Endothelial cell of umbilical vein (primary cell): ENCODE data around the gene STX12. TPM values are rescaled to one million over a fixed set of nuclear protein-coding genes. Genes with fewer than 3 reads are reported as not detected.

Source experiments
- BruUV-seq: library from RNA; stranded (reverse); fragments of 400-500 nt; replicated peaks from 2 replicates; lab custom pipeline; 2021; lab: Mats Ljungman, UMichigan
- CTCF ChIA-PET: fragments of 300-600, 350-600 bp; sonication (Branson Sonifier 250); formaldehyde crosslinking; loops from one replicate; lab custom pipeline; 2021; ENCODE audit warnings: antibody characterized with exemption, inconsistent platforms; lab: Charles Lee
- POLR2A ChIA-PET: fragments of 300-600, 350-600 bp; sonication (Branson Sonifier 250); formaldehyde crosslinking; loops from one replicate; lab custom pipeline; 2021; ENCODE audit warnings: antibody characterized with exemption, inconsistent platforms; lab: Charles Lee
- DNase-seq: peaks from one replicate; pipeline ENCODE4 v3.0.0-alpha.2; 2011; ENCODE audit warnings: low read depth, low spot score
- FAIRE-seq: peaks from 2 replicates; lab custom pipeline; 2011; peaks lifted over from hg19 to GRCh38; lab: Jason Lieb, UNC
- H2AFZ ChIP-seq: 2 replicates; pipeline ENCODE4 v1.6.0; 2012; ENCODE audit warnings: low read depth, low read length, control low read depth, inconsistent platforms
- H3K27ac ChIP-seq: 2 replicates; pipeline ENCODE4 v1.5.1; 2011; ENCODE audit warnings: low read depth, mild to moderate bottlenecking, control low read depth, low read length, moderate library complexity; ENCODE audit not compliant: insufficient read depth
- H3K27me3 ChIP-seq, 2 experiments: 2 replicates each; pipeline versions ENCODE4 v1.6.0 to v1.6.1; 2011; ENCODE audit warnings: low read length in 2 of 2, mixed read lengths in 1 of 2; ENCODE audit not compliant: control insufficient read depth in 2 of 2, insufficient read depth in 2 of 2
- H3K36me3 ChIP-seq, 2 experiments: 2 replicates in 1 of 2; 3 replicates in 1 of 2; pipeline ENCODE4 v1.5.1; 2011; ENCODE audit warnings: low read length in 2 of 2, mild to moderate bottlenecking in 1 of 2, moderate library complexity in 1 of 2; ENCODE audit not compliant: control insufficient read depth in 2 of 2, insufficient read depth in 2 of 2; ENCODE audit errors: extremely low read depth in 1 of 2
- H3K4me1 ChIP-seq: 3 replicates; pipeline ENCODE4 v1.5.1; 2011; ENCODE audit warnings: mild to moderate bottlenecking, low read length; ENCODE audit not compliant: control insufficient read depth, insufficient read depth; ENCODE audit errors: extremely low read depth
- H3K4me2 ChIP-seq: 2 replicates; pipeline ENCODE4 v1.6.1; 2011; ENCODE audit warnings: low read length, control low read depth, mixed read lengths; ENCODE audit not compliant: insufficient read depth
- H3K4me3 ChIP-seq, 3 experiments: fragments of 200-600 bp in 1 of 3; sonication (generic), shearing (Covaris generic) in 1 of 3; replicated peaks in 1 of 3; 2 replicates each; pipeline ENCODE4 v1.5.1; 2011 to 2016; ENCODE audit warnings: control low read depth in 3 of 3, low read length in 3 of 3, mild to moderate bottlenecking in 2 of 3, inconsistent platforms in 1 of 3, low read depth in 1 of 3, moderate library complexity in 1 of 3; ENCODE audit not compliant: insufficient read depth in 1 of 3
- H3K79me2 ChIP-seq: 2 replicates; pipeline ENCODE4 v1.6.0; 2012; ENCODE audit warnings: low read length, inconsistent platforms; ENCODE audit not compliant: control insufficient read depth, insufficient read depth
- H3K9ac ChIP-seq: replicated peaks from 2 replicates; pipeline ENCODE3; 2011; ENCODE audit warnings: low read length, control low read depth; ENCODE audit not compliant: insufficient read depth; ENCODE audit errors: extremely low read depth
- H3K9me1 ChIP-seq: replicated peaks from 3 replicates; pipeline ENCODE4 v1.6.0; 2011; ENCODE audit warnings: mild to moderate bottlenecking, low read length; ENCODE audit not compliant: control insufficient read depth, insufficient read depth; ENCODE audit errors: extremely low read depth
- H3K9me3 ChIP-seq: replicated peaks from 2 replicates; pipeline ENCODE4 v1.5.1; 2012; ENCODE audit warnings: low read length, inconsistent platforms; ENCODE audit not compliant: control insufficient read depth, insufficient read depth
- H4K20me1 ChIP-seq: replicated peaks from 2 replicates; pipeline ENCODE3; 2011; ENCODE audit warnings: mild to moderate bottlenecking, low read length; ENCODE audit not compliant: control insufficient read depth, insufficient read depth; ENCODE audit errors: extremely low read depth
- EZH2 ChIP-seq: IDR thresholded peaks from 2 replicates; pipeline ENCODE4 v1.6.1; 2012; ENCODE audit warnings: borderline replicate concordance, low read depth, mild to moderate bottlenecking, moderate library complexity, low read length, inconsistent platforms; ENCODE audit not compliant: severe bottlenecking
- FOS ChIP-seq: IDR thresholded peaks from 2 replicates; pipeline ENCODE4 v1.6.1; 2011; ENCODE audit warnings: mild to moderate bottlenecking, low read length, moderate library complexity, borderline replicate concordance; ENCODE audit not compliant: insufficient read depth
- GATA2 ChIP-seq: IDR thresholded peaks from 2 replicates; pipeline ENCODE4 v1.7.0; 2011; ENCODE audit warnings: low read depth, mild to moderate bottlenecking, moderate library complexity, mixed read lengths, low read length; ENCODE audit not compliant: insufficient read length, insufficient read depth
- JUN ChIP-seq: IDR thresholded peaks from 2 replicates; pipeline ENCODE4 v1.6.1; 2011; ENCODE audit warnings: borderline replicate concordance, low read depth; ENCODE audit not compliant: insufficient read length, insufficient read depth
- MYC ChIP-seq: IDR thresholded peaks from one replicate; pipeline ENCODE4 v1.6.1; 2011; ENCODE audit warnings: mild to moderate bottlenecking, low read depth, low read length
- POLR2A ChIP-seq: IDR thresholded peaks from 2 replicates; pipeline ENCODE4 v1.6.1; 2012; ENCODE audit warnings: low read depth, mild to moderate bottlenecking, control low read depth, low read length
- POLR2AphosphoS5 ChIP-seq: IDR thresholded peaks from 2 replicates; pipeline ENCODE4 v1.6.1; 2012; ENCODE audit warnings: low read depth, mild to moderate bottlenecking, control low read depth, low read length, moderate library complexity; ENCODE audit not compliant: insufficient read depth
- dilution Hi-C: fragments of 300-500 bp; cut with MboI; formaldehyde crosslinking; loops from one replicate; pipeline ENCODE4 v1.15.0; 2019; ENCODE audit warnings: low sequenced_read_pairs; ENCODE audit not compliant: extremely low pct_ligation_motif_present
- intact Hi-C: fragments of 100-400 bp; cut with micrococcal nuclease; formaldehyde crosslinking; loops from one replicate; pipeline ENCODE4 v1.10.0; 2022
- polyA plus RNA-seq, 4 experiments: library from polyadenylated mRNA; depleted of rRNA in 3 of 4; stranded (reverse) in 3 of 4; unstranded in 1 of 4; fragments of >200 nt; gene quantifications; 2 replicates each; pipeline versions ENCODE4 v1.2.1 to v1.2.3, GENCODE V29; 2011 to 2012; ENCODE audit warnings: missing spikeins in 1 of 4
- total RNA-seq: library from RNA; stranded (reverse); gene quantifications from 2 replicates; pipeline ENCODE4 v1.2.3, GENCODE V29; 2021
- TF ChIP-seq, protein P1 (sequence below): IDR thresholded peaks from 2 replicates; pipeline ENCODE4 v1.6.1; 2011; ENCODE audit not compliant: insufficient read depth, insufficient read length
- TF ChIP-seq, protein P2 (sequence below), 2 donors: IDR thresholded peaks; 1 replicate in 1 of 2; 2 replicates in 1 of 2; pipeline ENCODE4 v1.5.1; 2011; ENCODE audit warnings: low read length in 2 of 2, mild to moderate bottlenecking in 2 of 2, moderate library complexity in 2 of 2, control low read depth in 1 of 2, inconsistent platforms in 1 of 2, low read depth in 1 of 2; ENCODE audit not compliant: insufficient read depth in 1 of 2; ENCODE audit errors: extremely low read depth in 1 of 2

STX12 gene
- total and polyA plus RNA-seq, 2 donors (not counting 3 experiments of a cell fraction or from before 2014, with no cell fraction given): 28.7 to 90.3 TPM

DNA sequence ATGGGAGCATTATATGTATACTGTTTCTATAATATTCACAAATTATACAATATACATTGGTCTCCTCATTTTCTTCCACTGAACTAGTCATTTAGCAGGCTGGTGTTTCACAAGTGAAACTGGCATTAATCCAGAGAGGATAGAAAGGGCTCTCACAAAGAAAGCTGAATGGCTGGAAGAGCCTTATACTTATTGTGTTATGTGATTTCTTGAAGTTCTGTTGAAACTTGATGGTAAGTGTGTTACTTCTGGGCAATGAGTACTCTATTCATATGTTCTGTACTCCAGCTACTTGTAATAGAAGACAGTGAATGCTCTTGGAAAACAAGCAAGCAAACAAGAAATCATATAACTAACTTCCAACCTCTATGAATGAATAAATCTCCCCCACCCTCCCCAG is 14.9 kb downstream of the STX12 start:
- H3K4me1 ChIP-seq: peaks cover 37% of the 10 kb centered on the region
- peaks cover 54% of the 10 kb centered on the region for H3K79me2 ChIP-seq
- BruUV-seq: no TSS peak
- intact Hi-C loops (loop anchor here (2.0 kb wide), 1 partner anchor 43 kb away; the partner anchor contains the start of gene PPP1R8), dilution Hi-C loops (no loop called here)
- no peak overlapping the region for H3K4me3 ChIP-seq
- POLR2A ChIA-PET: interaction anchor here (3.4 kb wide), 1 partner anchor 14 kb away, joined by 67 read pairs; the partner anchor contains the start of gene STX12
- no peak overlapping the region for H3K9ac ChIP-seq
- TF ChIP-seq EZH2 (no peak), JUN (no peak), FOS (no peak), MYC (no peak), POLR2AphosphoS5 (no peak), GATA2 (no peak), POLR2A (no peak)
- TF ChIP-seq, protein P1, sequence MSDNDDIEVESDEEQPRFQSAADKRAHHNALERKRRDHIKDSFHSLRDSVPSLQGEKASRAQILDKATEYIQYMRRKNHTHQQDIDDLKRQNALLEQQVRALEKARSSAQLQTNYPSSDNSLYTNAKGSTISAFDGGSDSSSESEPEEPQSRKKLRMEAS: no peak
- TF ChIP-seq, protein P2, sequence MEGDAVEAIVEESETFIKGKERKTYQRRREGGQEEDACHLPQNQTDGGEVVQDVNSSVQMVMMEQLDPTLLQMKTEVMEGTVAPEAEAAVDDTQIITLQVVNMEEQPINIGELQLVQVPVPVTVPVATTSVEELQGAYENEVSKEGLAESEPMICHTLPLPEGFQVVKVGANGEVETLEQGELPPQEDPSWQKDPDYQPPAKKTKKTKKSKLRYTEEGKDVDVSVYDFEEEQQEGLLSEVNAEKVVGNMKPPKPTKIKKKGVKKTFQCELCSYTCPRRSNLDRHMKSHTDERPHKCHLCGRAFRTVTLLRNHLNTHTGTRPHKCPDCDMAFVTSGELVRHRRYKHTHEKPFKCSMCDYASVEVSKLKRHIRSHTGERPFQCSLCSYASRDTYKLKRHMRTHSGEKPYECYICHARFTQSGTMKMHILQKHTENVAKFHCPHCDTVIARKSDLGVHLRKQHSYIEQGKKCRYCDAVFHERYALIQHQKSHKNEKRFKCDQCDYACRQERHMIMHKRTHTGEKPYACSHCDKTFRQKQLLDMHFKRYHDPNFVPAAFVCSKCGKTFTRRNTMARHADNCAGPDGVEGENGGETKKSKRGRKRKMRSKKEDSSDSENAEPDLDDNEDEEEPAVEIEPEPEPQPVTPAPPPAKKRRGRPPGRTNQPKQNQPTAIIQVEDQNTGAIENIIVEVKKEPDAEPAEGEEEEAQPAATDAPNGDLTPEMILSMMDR (IDR thresholded peaks at IDR 0.05; ENCODE audit: extremely low read depth in 1 of 2, insufficient read depth in 1 of 2, low read depth in 1 of 2, low read length in 2 of 2): no peak
- no peak overlapping the region for H2AFZ ChIP-seq
- FAIRE-seq: no peak
- H4K20me1 ChIP-seq: peaks cover 2% of the 10 kb centered on the region
- H3K9me1 ChIP-seq: no peaks in the 10 kb centered on the region
- CTCF ChIA-PET: interaction anchor here (0.7 to 4.6 kb wide), 5 partner anchors 14 to 119 kb away, joined by 3 to 21 read pairs (median 4); partner anchors contain the start of genes FAM76A and STX12
- peaks cover 4 to 5% of the 10 kb centered on the region in 2 experiments for H3K36me3 ChIP-seq
- no peak overlapping the region for H3K4me2 ChIP-seq
- H3K27ac ChIP-seq: peak overlapping the region; percentile 42
- no peaks in the 10 kb centered on the region for H3K27me3 ChIP-seq
- no peaks in the 10 kb centered on the region for H3K9me3 ChIP-seq
- peak; percentile 61 for DNase-seq
